ENCODE measurements around the gene ZGPAT.

- TF ChIP-seq POLR2AphosphoS5 (IDR thresholded peaks at IDR 0.05; ENCODE audit: borderline replicate concordance, low read depth, low read length) (no peak; the same call in 1 of the 2 replicates), EZH2 (IDR thresholded peaks at IDR 0.05) (no peak), FOXP2 (optimal IDR thresholded peaks at IDR 0.05; ENCODE audit: control extremely low read depth, extremely low read length, insufficient read depth) (no peak)
Measured at GRCh38 chr20:63740627-63741353, 33.0 kb downstream of the ZGPAT start.

Measured in SK-N-MC (cell line).